Kidney (tissue), 14 donors: ENCODE results near the gene SPOCK2. TPM values are rescaled to one million over a fixed set of nuclear protein-coding genes. Genes with fewer than 3 reads are reported as not detected.

Source experiments
- DNase-seq, 5 donors: peaks; one replicate each; pipeline ENCODE4 v3.0.0-alpha.2; 2013 to 2020
- FAIRE-seq: peaks from 2 replicates; lab custom pipeline; 2012; peaks lifted over from hg19 to GRCh38; lab: Jason Lieb, UNC
- H3K27ac ChIP-seq, 2 donors: one replicate each; pipeline ENCODE4 v1.7.0; 2013; ENCODE audit warnings: low read depth in 2 of 2, low read length in 2 of 2, inconsistent platforms in 1 of 2
- H3K27me3 ChIP-seq: one replicate; pipeline ENCODE4 v1.7.1; 2013; ENCODE audit warnings: low read length, inconsistent platforms; ENCODE audit not compliant: control insufficient read depth, insufficient read depth
- H3K36me3 ChIP-seq, 3 donors: one replicate each; pipeline versions ENCODE4 v1.7.0 to v1.7.1; 2013; ENCODE audit warnings: low read length in 3 of 3, control low read depth in 1 of 3, inconsistent platforms in 1 of 3; ENCODE audit not compliant: insufficient read depth in 3 of 3, control insufficient read depth in 2 of 3
- H3K4me1 ChIP-seq, 3 donors: one replicate each; pipeline versions ENCODE4 v1.7.0 to v1.7.1; 2013; ENCODE audit warnings: low read length in 3 of 3, inconsistent platforms in 1 of 3, low read depth in 1 of 3; ENCODE audit not compliant: control insufficient read depth in 2 of 3, insufficient read depth in 2 of 3
- H3K4me3 ChIP-seq, 3 donors: one replicate each; pipeline versions ENCODE4 v1.7.0 to v1.8.1; 2013; ENCODE audit warnings: low read length in 3 of 3, control low read depth in 1 of 3, inconsistent platforms in 1 of 3
- H3K9ac ChIP-seq, 3 donors: one replicate each; pipeline versions ENCODE4 v1.7.0 to v1.7.1; 2013; ENCODE audit warnings: low read length in 3 of 3, control low read depth in 1 of 3, inconsistent platforms in 1 of 3
- H3K9me3 ChIP-seq, 3 donors: one replicate each; pipeline versions ENCODE4 v1.7.0 to v1.7.1; 2013; ENCODE audit warnings: low read length in 3 of 3, control low read depth in 1 of 3, inconsistent platforms in 1 of 3; ENCODE audit not compliant: control insufficient read depth in 2 of 3, insufficient read depth in 1 of 3
- CTCF ChIP-seq: IDR thresholded peaks from 3 replicates; pipeline ENCODE4 v1.5.1; 2012; ENCODE audit warnings: mild to moderate bottlenecking, moderate library complexity, borderline replicate concordance; ENCODE audit not compliant: insufficient read depth; ENCODE audit errors: extremely low read depth
- intact Hi-C: fragments of 100-400 bp; cut with DNase I; formaldehyde crosslinking; loops from one replicate; pipeline ENCODE4 v1.11.1; 2022
- polyA plus RNA-seq: library from polyadenylated mRNA; stranded (reverse); fragments of 350-450 nt; fragmentation: Illumina TruSeq; extraction: RNeasy Lipid Tissue Mini Kit (QIAGEN cat#74804); gene quantifications from one replicate; pipeline ENCODE4 v1.2.3, GENCODE V29; 2014; ENCODE audit warnings: low read depth, low replicate concordance; ENCODE audit not compliant: insufficient read depth
- total RNA-seq: library from RNA; stranded (reverse); fragmentation: NEBNext Ultra II Directional; extraction: Animal tissue kit (Norgen Biotek cat#: 25700); gene quantifications from one replicate; pipeline ENCODE4 v1.2.1, GENCODE V29; 2021
- donor health status: control.
- donor health status: control.
- donor health status: control.
- donor health status: control.
- donor health status: control.
- donor health status: DM: yes; HTN: yes; CAD: no.
- donor health status: Normal renal cell carcinoma (clear cell type).

SPOCK2 gene
- total and polyA plus RNA-seq, 2 donors from 2014 or later = 19.7 to 103 TPM

GRCh38 chr10:72107325-72108003 is 19.1 kb upstream of the SPOCK2 start:
- intact Hi-C loops = no loop called here
- no peak overlapping the region for H3K4me3 ChIP-seq
- FAIRE-seq (no peak), DNase-seq (no peak)
- TF ChIP-seq CTCF = no peak
- H3K9me3 ChIP-seq = no peaks in the 10 kb centered on the region
- no peak overlapping the region for H3K9ac ChIP-seq
- H3K27ac ChIP-seq = no peak overlapping the region
- no peaks in the 10 kb centered on the region for H3K36me3 ChIP-seq
- H3K27me3 ChIP-seq = no peaks in the 10 kb centered on the region
- peaks cover 0 to 4% (median 0%) of the 10 kb centered on the region in 3 donors for H3K4me1 ChIP-seq

GRCh38 chr10:72106896-72107295 is 18.5 kb upstream of the SPOCK2 start:
- H3K27ac ChIP-seq = no peak overlapping the region
- TF ChIP-seq CTCF = no peak

GRCh38 chr10:72106154-72106849 is 18.0 kb upstream of the SPOCK2 start:
- H3K4me1 ChIP-seq = peaks cover 0 to 4% (median 0%) of the 10 kb centered on the region in 3 donors
- H3K27me3 ChIP-seq = no peaks in the 10 kb centered on the region
- no peak overlapping the region for H3K27ac ChIP-seq
- no peak for DNase-seq
- H3K9ac ChIP-seq = no peak overlapping the region
- intact Hi-C loops = no loop called here
- peaks cover 0 to 4% (median 0%) of the 10 kb centered on the region in 3 donors for H3K36me3 ChIP-seq
- H3K4me3 ChIP-seq = no peak overlapping the region
- H3K9me3 ChIP-seq = no peaks in the 10 kb centered on the region
- TF ChIP-seq CTCF = no peak
- no peak for FAIRE-seq

More at GRCh38 chr10:72106896-72107295, 18.5 kb upstream of the SPOCK2 start:
- Histone ChIP-seq H3K4me1 (peaks cover 0 to 4% (median 0%) of the 10 kb centered on the region in 3 donors), H3K9ac (no peak overlapping the region), H3K36me3 (no peaks in the 10 kb centered on the region), H3K27me3 (no peaks in the 10 kb centered on the region), H3K9me3 (no peaks in the 10 kb centered on the region), H3K4me3 (no peak overlapping the region)
- intact Hi-C loops = no loop called here
- FAIRE-seq (no peak), DNase-seq (no peak)
